TTC549 (cell line): ENCODE results near the gene MAP3K21.

Experiments used
- FAIRE-seq: peaks from 2 replicates; lab custom pipeline; 2012; peaks lifted over from hg19 to GRCh38; lab: Jason Lieb, UNC

Gene MAP3K21

GRCh38 chr1:233390842-233391737 lies 63.6 kb downstream of the MAP3K21 start:
- FAIRE-seq, result no peak

- no peak for FAIRE-seq
Measured at GRCh38 chr1:233393084-233393840, 65.7 kb downstream of the MAP3K21 start.

DNA sequence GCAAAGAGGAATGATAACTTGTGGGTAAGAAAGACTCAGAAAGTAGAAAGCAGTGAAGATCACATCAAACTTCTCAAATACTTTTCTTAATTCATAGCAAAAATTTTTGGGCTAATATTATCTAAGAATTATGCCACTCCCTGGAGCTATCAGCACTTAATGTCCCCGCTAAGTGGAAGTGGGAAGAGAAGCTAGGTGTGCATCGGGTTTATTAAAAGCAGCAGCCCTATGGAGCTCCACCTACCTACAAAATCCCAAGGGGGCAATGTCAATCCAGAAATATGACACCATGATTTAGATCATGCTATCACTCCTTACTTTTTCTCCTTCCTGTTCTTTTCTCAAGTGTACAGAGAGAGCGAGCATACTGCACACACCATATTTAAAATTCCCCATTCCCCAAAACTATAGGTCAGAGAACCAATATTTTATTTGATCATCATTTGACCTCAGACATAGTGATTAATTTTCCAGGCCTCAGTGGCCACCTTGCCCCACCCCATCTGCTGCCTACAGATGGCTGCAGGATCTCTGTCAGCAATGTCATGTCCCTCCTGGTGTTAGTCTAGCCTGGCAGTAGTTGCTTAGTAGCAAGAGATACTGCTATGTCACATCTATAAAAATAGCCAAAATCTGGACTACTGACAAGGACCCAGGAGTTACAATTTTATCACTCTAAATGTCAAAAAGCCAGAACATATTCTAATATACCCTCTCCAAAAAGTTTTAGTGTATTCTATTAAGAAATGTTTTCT lies 66.6 kb downstream of the MAP3K21 start:
- no peak for FAIRE-seq

- FAIRE-seq, result peak; percentile 98
Measured at GRCh38 chr1:233394860-233395717, 67.6 kb downstream of the MAP3K21 start.

DNA sequence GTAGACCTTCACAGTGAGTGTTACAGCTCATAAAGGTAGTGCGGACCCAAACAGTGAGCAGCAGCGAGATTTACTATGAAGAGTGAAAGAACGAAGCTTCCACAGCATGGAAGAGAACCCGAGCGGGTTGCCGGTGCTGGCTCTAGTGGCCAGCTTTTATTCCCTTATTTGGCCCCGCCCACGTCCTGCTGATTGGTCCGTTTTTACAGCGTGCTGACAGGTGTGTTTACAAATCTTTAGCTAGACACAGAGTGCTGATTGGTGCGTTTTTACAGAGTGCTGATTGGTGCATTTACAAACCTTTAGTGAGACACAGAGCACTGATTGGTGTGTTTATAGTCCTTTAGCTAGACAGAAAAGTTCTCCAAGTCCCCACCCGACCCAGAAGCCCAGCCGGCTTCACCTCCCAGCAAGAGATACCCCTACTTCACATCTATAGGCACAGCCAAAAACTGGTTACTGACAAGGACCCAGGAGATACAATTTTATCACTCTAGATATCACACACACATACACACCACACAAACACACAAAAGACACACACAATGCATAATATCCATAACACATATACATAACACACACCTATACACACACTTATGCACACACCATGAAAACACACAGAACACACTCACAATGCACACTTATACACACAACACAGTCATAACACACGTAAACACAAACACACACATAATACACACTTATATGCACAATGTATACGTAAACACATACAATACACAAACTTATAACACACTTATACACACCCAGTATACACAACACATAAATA lies 68.5 kb downstream of the MAP3K21 start:
- FAIRE-seq, result no peak

GRCh38 chr1:233406339-233406960 lies 78.9 kb downstream of the MAP3K21 start:
- FAIRE-seq, result no peak

DNA sequence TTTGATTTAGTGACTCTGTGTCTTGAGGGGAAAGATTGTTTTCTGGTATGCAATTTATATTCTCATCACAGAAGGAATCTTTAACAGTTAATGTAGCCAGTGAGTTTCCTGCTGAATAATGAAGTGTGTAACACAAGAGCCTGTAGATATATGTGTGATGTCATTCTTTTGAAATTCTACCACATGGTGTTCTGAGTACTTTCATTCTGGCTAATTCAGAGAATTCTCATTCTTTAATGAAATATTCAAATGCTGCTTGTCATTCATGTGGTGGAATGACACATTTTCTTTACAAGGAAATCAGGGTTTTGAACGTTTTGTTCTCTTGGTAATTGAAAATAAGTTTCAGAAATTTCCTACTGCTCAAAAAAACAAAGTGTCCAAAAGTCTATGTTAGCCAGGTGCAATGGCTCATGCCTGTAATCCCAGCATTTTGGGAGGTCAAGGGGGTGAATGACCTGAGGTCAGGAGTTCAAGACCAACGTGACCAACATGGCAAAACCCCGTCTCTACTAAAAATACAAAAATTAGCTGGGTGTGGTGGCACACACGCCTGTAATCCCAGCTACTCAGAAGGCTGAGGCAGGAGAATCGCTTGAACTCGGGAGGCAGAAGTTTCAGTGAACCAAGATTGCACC lies 79.6 kb downstream of the MAP3K21 start:
- no peak for FAIRE-seq

GRCh38 chr1:233409540-233409939 lies 82.0 kb downstream of the MAP3K21 start:
- no peak for FAIRE-seq

DNA sequence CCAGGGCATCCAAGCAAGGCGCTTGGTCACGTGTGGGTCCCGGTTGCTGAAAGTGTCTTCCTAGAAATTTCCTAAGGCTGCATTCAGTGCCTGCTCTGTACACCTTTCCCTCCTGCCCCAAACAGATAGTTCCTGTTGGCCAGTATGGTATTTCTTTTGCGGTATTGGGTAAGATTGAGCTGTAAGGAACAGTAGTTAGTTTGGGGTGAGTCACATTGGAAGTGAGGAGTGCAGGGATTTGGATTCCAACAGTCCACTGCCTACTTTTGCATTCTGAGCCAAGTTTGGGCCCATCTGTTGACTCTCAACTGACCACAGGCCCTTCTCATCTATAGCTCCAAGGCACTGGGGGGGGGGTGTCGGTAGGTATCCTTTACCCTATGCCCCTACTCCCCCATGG lies 83.4 kb downstream of the MAP3K21 start:
- FAIRE-seq, result no peak

- FAIRE-seq, result no peak
Measured at GRCh38 chr1:233412812-233413211, 85.3 kb downstream of the MAP3K21 start.

DNA sequence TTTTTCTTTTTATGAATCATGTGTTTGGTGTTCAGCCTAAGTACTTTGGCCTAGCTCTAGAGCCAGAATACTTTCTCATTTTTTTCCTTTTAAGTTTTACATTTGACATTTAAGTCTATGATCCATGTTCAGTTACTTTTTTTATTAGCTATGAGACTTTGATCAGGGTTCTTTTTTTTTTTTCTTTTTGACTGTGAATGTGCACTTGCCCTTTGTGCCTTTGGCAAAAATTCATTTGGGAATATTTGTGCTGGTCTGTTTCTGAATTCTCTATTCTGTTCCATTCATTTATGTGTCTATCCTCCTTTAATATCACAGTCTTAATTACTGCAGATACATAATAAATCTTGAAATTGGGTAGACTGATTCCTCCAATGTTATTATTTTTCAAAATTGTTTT lies 93.8 kb downstream of the MAP3K21 start:
- FAIRE-seq, result no peak

- FAIRE-seq, result no peak
Measured at GRCh38 chr1:233424779-233425178, 97.3 kb downstream of the MAP3K21 start.

DNA sequence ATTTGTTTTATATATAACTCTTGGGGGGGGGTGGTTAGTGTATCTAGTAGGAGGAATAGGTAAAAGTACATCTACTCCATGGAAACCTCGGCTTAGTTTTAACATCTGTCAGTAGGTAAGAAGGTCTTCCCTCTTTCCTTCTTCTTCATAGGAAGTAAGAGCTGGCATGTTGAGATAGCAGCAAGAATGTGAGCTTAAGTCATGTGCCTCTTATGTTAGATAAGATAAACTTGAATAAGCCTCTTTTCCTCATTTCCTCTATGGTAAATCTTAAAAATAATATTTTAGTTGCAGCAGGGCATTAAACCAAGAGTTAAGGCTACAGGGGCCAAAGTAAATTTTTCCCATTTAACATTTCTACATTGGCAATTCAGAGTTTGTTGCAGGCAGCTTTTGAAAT lies 100.4 kb downstream of the MAP3K21 start:
- FAIRE-seq, result no peak

GRCh38 chr1:233431753-233432403 lies 104.4 kb downstream of the MAP3K21 start:
- FAIRE-seq, result no peak

DNA sequence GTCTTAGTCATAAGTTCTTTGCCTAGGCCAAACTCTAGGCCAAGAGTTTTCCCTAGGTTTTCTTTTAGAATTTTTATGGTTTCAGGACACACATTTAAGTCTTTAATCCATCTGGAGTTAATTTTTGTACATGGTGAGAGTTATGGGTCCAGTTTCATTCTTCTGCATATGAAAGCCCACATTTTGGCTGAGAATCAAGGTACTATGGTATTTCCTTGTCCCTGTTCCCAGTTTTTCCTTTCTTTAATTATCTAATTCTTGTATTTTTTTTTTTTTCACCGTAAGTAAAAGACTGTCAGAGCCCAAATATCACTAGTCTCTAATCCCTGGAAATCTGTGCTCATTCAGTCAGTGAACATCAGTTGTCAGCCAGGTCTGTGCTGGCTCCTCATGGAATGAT lies 105.4 kb downstream of the MAP3K21 start:
- no peak for FAIRE-seq

- FAIRE-seq, result no peak
Measured at GRCh38 chr1:233433436-233434210, 106.1 kb downstream of the MAP3K21 start.
